C4-2B (cell line): Measurements from ENCODE around the gene AUTS2.

ENCODE experiments used
- ZFX ChIP-seq: fragments of 450-650 bp; IDR thresholded peaks from 2 replicates; pipeline ENCODE4 v1.6.1; 2017
- TF ChIP-seq, protein P1 (sequence below): fragments of 450-650 bp; conservative IDR thresholded peaks from 2 replicates; pipeline ENCODE4 v1.5.1; 2017; ENCODE audit warnings: mild to moderate bottlenecking

DNA sequence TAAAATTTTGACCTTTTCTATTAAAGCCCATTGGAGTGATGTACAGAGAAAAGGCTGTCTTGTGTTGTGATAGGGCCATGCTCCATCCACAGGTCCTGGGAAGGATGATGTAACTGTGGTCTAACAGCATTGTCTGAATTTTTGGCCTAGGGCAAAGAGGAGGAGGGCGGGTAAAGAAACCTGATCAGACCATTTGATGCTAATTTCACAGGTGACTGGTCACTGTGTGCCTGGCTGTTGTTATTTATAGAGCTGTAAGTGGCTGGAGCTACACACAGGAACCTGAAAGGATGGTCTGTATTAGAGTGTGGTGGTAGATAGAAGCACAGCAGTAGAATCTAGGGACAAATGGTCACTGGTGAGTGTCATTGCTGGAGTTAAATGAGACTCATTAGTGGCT lies 182.1 kb downstream of the AUTS2 start:
- TF ChIP-seq, protein P1, sequence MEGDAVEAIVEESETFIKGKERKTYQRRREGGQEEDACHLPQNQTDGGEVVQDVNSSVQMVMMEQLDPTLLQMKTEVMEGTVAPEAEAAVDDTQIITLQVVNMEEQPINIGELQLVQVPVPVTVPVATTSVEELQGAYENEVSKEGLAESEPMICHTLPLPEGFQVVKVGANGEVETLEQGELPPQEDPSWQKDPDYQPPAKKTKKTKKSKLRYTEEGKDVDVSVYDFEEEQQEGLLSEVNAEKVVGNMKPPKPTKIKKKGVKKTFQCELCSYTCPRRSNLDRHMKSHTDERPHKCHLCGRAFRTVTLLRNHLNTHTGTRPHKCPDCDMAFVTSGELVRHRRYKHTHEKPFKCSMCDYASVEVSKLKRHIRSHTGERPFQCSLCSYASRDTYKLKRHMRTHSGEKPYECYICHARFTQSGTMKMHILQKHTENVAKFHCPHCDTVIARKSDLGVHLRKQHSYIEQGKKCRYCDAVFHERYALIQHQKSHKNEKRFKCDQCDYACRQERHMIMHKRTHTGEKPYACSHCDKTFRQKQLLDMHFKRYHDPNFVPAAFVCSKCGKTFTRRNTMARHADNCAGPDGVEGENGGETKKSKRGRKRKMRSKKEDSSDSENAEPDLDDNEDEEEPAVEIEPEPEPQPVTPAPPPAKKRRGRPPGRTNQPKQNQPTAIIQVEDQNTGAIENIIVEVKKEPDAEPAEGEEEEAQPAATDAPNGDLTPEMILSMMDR, result no peak
- TF ChIP-seq ZFX, result no peak
